ENCODE data around the gene ZNF664. TPM values are rescaled to one million over a fixed set of nuclear protein-coding genes. Genes with fewer than 3 reads are reported as not detected.

The ZNF664 gene
- total RNA-seq, 1 donor from 2014 or later, result 25.1 TPM

DNA sequence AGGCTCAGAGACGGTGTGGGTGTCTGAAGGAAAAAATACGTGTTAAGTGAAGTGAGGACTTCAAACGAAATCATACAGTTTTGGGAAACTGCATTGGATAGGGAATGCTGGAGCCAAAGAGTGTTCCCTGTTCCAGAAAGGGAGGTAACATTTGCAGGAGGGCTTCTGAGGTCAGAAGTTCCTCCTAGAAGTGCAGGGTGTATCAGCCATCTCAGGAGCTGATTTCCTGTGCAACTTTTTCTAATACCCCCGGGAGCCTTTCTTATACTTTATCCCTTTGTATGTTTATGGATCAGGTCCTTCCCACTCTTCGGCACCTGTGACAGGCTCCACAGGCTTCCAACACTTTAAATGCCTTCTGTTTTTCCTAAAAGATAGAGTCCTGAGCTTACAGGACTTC lies 24.9 kb downstream of the ZNF664 start:
- no peak overlapping the region for H3K9ac ChIP-seq (ENCODE audit: low read depth in 1 of 3, low read length in 3 of 3)
- H3K4me1 ChIP-seq (ENCODE audit: control insufficient read depth in 3 of 3, insufficient read depth in 3 of 3, low read length in 3 of 3), result peaks cover 0 to 4% (median 4%) of the 10 kb centered on the region in 3 donors
- no peaks in the 10 kb centered on the region for H3K9me3 ChIP-seq (ENCODE audit: control insufficient read depth in 3 of 3, low read length in 3 of 3)
- H3K27ac ChIP-seq (ENCODE audit: low read depth, low read length), result no peak overlapping the region
- H3K4me3 ChIP-seq (ENCODE audit: low read length in 3 of 3), result no peak overlapping the region
- peaks cover 10 to 27% (median 17%) of the 10 kb centered on the region in 3 donors for H3K36me3 ChIP-seq (ENCODE audit: control insufficient read depth in 3 of 3, insufficient read depth in 3 of 3, low read length in 3 of 3)
- H3K27me3 ChIP-seq (ENCODE audit: control insufficient read depth in 3 of 3, insufficient read depth in 3 of 3, low read length in 3 of 3), result no peaks in the 10 kb centered on the region

DNA sequence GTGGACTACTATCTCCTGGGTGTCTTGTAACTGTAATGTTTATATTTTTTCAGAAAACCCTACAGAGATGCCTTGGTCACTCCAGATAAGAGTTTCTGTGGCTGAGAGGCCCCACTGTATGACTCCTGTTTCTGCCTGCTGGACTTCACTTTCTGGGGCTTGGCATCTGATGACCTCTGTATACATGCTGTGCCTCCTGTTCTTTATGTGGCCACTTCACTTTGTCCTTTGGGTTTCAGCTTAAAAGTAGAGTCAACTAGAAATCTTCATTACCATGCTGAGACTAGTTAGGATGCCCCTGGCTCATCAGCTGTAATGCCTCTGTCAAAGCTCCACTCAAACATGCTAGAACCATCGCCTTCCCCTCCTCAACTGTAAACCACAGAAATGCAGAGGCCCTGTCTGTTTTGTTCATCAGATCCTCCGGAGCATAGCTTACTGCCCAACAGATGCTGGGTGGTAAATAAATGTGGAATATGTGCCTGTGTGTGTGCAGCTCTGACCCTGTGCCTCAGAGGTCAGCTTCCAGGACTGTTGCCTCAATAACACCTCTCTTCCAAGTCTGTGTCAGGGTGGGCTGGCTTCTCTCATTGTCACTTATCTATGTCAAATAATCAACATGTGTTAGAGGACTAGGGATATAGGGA lies 25.5 kb downstream of the ZNF664 start:
- H3K27ac ChIP-seq (ENCODE audit: low read depth, low read length), result no peak overlapping the region
- H3K9ac ChIP-seq (ENCODE audit: low read depth in 1 of 3, low read length in 3 of 3), result no peak overlapping the region
- H3K4me1 ChIP-seq (ENCODE audit: control insufficient read depth in 3 of 3, insufficient read depth in 3 of 3, low read length in 3 of 3), result peaks cover 0 to 4% (median 4%) of the 10 kb centered on the region in 3 donors
- no peaks in the 10 kb centered on the region for H3K27me3 ChIP-seq (ENCODE audit: control insufficient read depth in 3 of 3, insufficient read depth in 3 of 3, low read length in 3 of 3)
- H3K9me3 ChIP-seq (ENCODE audit: control insufficient read depth in 3 of 3, low read length in 3 of 3), result no peaks in the 10 kb centered on the region
- peaks cover 10 to 24% (median 17%) of the 10 kb centered on the region in 3 donors for H3K36me3 ChIP-seq (ENCODE audit: control insufficient read depth in 3 of 3, insufficient read depth in 3 of 3, low read length in 3 of 3)
- no peak overlapping the region for H3K4me3 ChIP-seq (ENCODE audit: low read length in 3 of 3)

DNA sequence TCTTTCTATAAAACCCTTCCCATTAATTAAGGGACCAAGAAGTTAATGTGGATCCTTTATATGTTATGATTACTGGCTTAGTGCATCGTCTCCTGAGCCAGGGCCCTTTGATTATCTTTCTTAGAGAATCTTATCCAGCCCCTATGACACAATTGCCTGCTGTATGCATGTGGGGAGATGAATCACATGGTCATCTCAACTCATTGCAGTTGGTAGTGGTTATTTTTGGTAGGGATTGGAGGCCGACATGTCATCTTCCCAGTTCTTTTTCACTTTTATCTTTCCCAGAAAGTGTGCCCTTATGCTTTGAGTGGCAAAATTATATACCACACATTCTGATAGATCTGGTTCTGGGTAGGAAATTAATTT lies 26.0 kb downstream of the ZNF664 start:
- H3K9me3 ChIP-seq (ENCODE audit: control insufficient read depth in 3 of 3, low read length in 3 of 3), result no peaks in the 10 kb centered on the region
- H3K4me1 ChIP-seq (ENCODE audit: control insufficient read depth in 3 of 3, insufficient read depth in 3 of 3, low read length in 3 of 3), result peaks cover 3 to 7% (median 4%) of the 10 kb centered on the region in 3 donors
- no peak overlapping the region for H3K4me3 ChIP-seq (ENCODE audit: low read length in 3 of 3)
- H3K27ac ChIP-seq (ENCODE audit: low read depth, low read length), result no peak overlapping the region
- H3K36me3 ChIP-seq (ENCODE audit: control insufficient read depth in 3 of 3, insufficient read depth in 3 of 3, low read length in 3 of 3), result peaks cover 10 to 28% (median 20%) of the 10 kb centered on the region in 3 donors
- H3K9ac ChIP-seq (ENCODE audit: low read depth in 1 of 3, low read length in 3 of 3), result no peak overlapping the region
- H3K27me3 ChIP-seq (ENCODE audit: control insufficient read depth in 3 of 3, insufficient read depth in 3 of 3, low read length in 3 of 3), result no peaks in the 10 kb centered on the region

DNA sequence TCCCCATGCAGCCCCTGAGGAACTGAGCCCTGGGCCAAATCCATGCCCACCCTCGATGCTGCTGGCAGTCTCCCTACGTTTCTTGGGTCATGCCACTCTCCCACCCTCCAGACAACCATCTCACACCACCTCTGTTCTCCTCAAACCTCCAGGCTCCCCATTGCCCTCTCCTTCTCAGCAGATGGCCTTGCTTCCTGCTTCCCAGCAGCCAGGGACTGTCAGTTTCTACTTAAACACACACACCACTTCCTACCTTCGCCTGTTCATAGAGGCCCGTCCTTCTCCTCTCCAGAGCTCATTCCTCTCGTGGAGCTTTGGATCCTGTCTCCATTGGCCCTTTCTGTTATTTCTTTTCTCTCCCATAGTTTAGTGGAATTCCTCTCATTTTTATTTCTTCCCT lies 27.1 kb downstream of the ZNF664 start:
- Histone ChIP-seq H3K9ac (ENCODE audit: low read depth in 1 of 3, low read length in 3 of 3) (no peak overlapping the region), H3K27ac (ENCODE audit: low read depth, low read length) (no peak overlapping the region), H3K9me3 (ENCODE audit: control insufficient read depth in 3 of 3, low read length in 3 of 3) (no peaks in the 10 kb centered on the region), H3K36me3 (ENCODE audit: control insufficient read depth in 3 of 3, insufficient read depth in 3 of 3, low read length in 3 of 3) (peaks cover 10 to 28% (median 26%) of the 10 kb centered on the region in 3 donors), H3K4me3 (ENCODE audit: low read length in 3 of 3) (no peak overlapping the region), H3K4me1 (ENCODE audit: control insufficient read depth in 3 of 3, insufficient read depth in 3 of 3, low read length in 3 of 3) (peaks cover 7 to 13% (median 11%) of the 10 kb centered on the region in 3 donors), H3K27me3 (ENCODE audit: control insufficient read depth in 3 of 3, insufficient read depth in 3 of 3, low read length in 3 of 3) (no peaks in the 10 kb centered on the region)

DNA sequence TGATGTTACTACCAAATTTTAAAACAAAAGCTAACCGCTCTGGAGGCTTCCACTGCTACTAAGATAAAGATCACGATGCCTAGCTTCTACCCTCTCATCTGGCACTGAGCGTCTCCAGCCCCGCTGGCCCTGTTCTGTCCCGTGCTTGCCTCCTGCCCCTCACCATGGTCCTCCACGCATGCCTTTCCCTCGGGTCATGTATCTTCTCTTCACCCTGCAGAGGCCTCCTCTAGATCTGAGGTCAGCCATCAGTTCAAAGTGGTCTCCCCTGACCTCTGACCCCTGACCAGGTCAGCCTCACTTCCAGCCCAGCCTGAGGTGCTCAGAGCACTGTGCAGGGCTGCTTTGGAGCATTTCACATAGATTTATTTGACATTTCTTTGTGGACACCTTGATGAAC lies 28.3 kb downstream of the ZNF664 start:
- peaks cover 15 to 22% (median 21%) of the 10 kb centered on the region in 3 donors for H3K4me1 ChIP-seq (ENCODE audit: control insufficient read depth in 3 of 3, insufficient read depth in 3 of 3, low read length in 3 of 3)
- no peak overlapping the region for H3K27ac ChIP-seq (ENCODE audit: low read depth, low read length)
- H3K27me3 ChIP-seq (ENCODE audit: control insufficient read depth in 3 of 3, insufficient read depth in 3 of 3, low read length in 3 of 3), result no peaks in the 10 kb centered on the region
- no peak overlapping the region for H3K4me3 ChIP-seq (ENCODE audit: low read length in 3 of 3)
- peaks cover 10 to 28% (median 26%) of the 10 kb centered on the region in 3 donors for H3K36me3 ChIP-seq (ENCODE audit: control insufficient read depth in 3 of 3, insufficient read depth in 3 of 3, low read length in 3 of 3)
- H3K9me3 ChIP-seq (ENCODE audit: control insufficient read depth in 3 of 3, low read length in 3 of 3), result no peaks in the 10 kb centered on the region
- no peak overlapping the region for H3K9ac ChIP-seq (ENCODE audit: low read depth in 1 of 3, low read length in 3 of 3)

DNA sequence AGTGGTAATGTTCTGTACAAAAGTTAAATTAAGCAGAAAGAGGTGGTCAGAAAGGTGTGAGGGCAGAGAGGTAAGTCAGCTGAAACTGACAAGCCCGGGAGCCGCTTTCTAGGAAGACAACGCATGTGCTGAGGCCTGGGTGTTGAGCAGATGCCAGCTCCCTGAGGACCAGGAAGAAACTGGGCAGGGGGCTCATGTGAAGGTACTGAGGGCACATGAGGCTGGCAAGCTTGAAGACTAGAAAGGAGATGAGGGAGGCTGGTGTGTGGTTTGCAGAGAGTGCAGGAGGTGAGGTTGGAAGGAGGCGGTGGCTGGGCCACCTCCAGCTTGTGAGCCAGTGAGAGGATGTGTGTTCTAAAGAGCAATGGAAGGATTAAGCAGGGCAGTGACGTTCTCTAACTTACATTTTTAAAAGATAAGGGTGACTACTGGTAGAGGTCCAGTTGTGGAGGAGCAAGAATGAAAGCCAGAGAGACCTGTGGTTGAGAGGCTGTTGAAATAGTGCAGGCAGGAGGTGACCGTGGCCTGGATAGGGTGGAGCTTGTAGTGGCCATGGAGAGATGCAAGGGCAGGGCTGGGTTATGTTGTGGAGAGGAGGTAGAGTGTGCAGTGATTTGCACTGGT lies 29.1 kb downstream of the ZNF664 start:
- H3K9me3 ChIP-seq (ENCODE audit: control insufficient read depth in 3 of 3, low read length in 3 of 3), result no peaks in the 10 kb centered on the region
- H3K4me3 ChIP-seq (ENCODE audit: low read length in 3 of 3), result no peak overlapping the region
- peaks cover 16 to 29% (median 28%) of the 10 kb centered on the region in 3 donors for H3K4me1 ChIP-seq (ENCODE audit: control insufficient read depth in 3 of 3, insufficient read depth in 3 of 3, low read length in 3 of 3)
- H3K27me3 ChIP-seq (ENCODE audit: control insufficient read depth in 3 of 3, insufficient read depth in 3 of 3, low read length in 3 of 3), result no peaks in the 10 kb centered on the region
- H3K9ac ChIP-seq (ENCODE audit: low read depth in 1 of 3, low read length in 3 of 3), result no peak overlapping the region
- H3K27ac ChIP-seq (ENCODE audit: low read depth, low read length), result no peak overlapping the region
- H3K36me3 ChIP-seq (ENCODE audit: control insufficient read depth in 3 of 3, insufficient read depth in 3 of 3, low read length in 3 of 3), result peaks cover 10 to 28% (median 26%) of the 10 kb centered on the region in 3 donors

DNA sequence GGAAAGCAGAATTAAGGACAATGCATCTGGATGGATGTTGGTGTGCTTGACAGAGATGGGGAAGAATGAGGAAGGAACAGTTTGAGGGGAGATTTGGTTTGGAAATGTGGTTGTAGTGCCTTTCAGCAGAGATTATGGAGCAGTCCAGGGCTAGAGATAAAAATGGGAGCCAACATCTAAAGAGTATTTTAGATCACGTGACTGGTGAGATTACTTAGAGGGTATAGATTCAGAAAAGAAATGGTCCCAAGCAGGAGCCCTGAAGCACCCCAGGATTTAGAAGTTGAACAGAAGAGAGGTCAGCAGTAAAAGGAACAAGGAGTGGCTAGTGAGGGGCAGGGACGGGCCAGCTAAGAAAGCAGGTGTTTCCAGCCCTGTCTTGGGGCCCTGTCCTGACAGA lies 29.6 kb downstream of the ZNF664 start:
- Histone ChIP-seq H3K27ac (ENCODE audit: low read depth, low read length) (no peak overlapping the region), H3K9me3 (ENCODE audit: control insufficient read depth in 3 of 3, low read length in 3 of 3) (no peaks in the 10 kb centered on the region), H3K4me3 (ENCODE audit: low read length in 3 of 3) (no peak overlapping the region), H3K27me3 (ENCODE audit: control insufficient read depth in 3 of 3, insufficient read depth in 3 of 3, low read length in 3 of 3) (no peaks in the 10 kb centered on the region), H3K4me1 (ENCODE audit: control insufficient read depth in 3 of 3, insufficient read depth in 3 of 3, low read length in 3 of 3) (peaks cover 19 to 34% (median 33%) of the 10 kb centered on the region in 3 donors), H3K9ac (ENCODE audit: low read depth in 1 of 3, low read length in 3 of 3) (no peak overlapping the region), H3K36me3 (ENCODE audit: control insufficient read depth in 3 of 3, insufficient read depth in 3 of 3, low read length in 3 of 3) (peaks cover 10 to 27% (median 26%) of the 10 kb centered on the region in 3 donors)

DNA sequence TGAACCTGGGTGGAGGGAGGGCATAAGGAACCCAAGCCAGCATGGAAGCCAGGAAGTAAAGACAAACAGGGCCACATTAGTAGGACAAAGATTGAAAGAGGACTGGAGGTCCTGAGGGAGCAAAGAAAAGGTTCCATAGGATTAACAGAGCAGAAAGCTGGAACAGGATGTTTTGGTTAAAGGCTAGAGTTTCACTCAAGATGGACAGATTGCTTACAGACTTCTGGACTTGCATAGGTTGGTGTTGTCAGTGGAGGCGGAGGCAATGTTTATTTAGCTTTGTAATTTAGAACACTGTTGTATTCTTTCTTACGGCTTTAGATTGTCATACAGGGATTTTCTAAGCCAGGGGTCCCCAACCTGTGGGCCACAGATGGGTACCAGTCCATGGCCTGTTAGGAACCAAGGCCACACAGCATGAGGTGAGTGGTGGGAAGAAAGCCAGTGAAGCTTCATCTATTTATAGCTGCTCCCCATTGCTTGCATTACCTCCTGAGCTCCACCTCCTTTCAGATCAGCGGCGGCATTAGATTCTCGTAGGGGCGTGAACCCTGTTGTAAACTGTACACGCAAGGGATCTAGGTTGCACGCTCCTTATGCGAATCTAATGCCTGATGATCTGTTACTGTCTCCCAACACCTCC lies 31.3 kb downstream of the ZNF664 start:
- H3K4me3 ChIP-seq (ENCODE audit: low read length in 3 of 3), result no peak overlapping the region
- H3K4me1 ChIP-seq (ENCODE audit: control insufficient read depth in 3 of 3, insufficient read depth in 3 of 3, low read length in 3 of 3), result peaks cover 19 to 45% (median 43%) of the 10 kb centered on the region in 3 donors
- no peaks in the 10 kb centered on the region for H3K27me3 ChIP-seq (ENCODE audit: control insufficient read depth in 3 of 3, insufficient read depth in 3 of 3, low read length in 3 of 3)
- H3K27ac ChIP-seq (ENCODE audit: low read depth, low read length), result no peak overlapping the region
- peaks cover 10 to 23% (median 21%) of the 10 kb centered on the region in 3 donors for H3K36me3 ChIP-seq (ENCODE audit: control insufficient read depth in 3 of 3, insufficient read depth in 3 of 3, low read length in 3 of 3)
- no peak overlapping the region for H3K9ac ChIP-seq (ENCODE audit: low read depth in 1 of 3, low read length in 3 of 3)
- no peaks in the 10 kb centered on the region for H3K9me3 ChIP-seq (ENCODE audit: control insufficient read depth in 3 of 3, low read length in 3 of 3)

DNA sequence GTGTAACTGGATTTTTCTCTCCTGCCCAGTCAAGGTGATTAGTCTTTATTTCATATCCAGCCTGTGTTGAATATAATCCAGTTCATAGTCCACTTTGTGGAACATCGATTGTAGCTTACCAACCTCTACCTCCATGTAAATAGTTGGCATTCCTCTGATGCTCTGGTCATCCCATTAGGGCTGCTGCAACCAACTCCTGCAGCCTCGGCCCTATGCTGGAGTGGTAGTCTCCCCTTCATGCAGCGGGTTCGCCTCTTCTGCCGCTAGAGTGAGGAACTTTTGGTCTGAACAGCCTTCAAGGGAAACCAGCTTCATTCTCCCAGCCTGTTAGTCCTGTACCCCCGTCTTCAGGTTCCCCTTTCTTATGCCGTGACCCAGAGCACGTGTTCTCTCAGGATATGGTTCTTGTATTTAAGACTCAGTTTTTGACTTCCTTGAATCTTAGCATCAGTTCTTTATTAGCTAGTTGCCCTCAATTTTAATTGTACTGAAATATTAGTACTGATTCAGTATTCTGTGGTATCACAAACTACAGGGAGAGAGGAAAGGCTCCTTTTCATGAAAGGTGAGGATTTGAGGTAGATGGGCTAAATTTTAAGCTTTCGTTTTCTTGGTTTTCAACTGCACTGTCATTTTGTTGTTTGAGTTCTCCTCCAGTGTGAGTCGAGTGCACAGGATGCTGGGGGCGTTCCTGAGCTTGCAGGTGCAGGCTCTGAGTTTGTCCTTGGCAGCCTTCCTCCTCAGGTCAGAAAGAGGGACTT lies 33.2 kb downstream of the ZNF664 start:
- Histone ChIP-seq H3K4me3 (ENCODE audit: low read length in 3 of 3) (no peak overlapping the region), H3K9me3 (ENCODE audit: control insufficient read depth in 3 of 3, low read length in 3 of 3) (no peaks in the 10 kb centered on the region), H3K4me1 (ENCODE audit: control insufficient read depth in 3 of 3, insufficient read depth in 3 of 3, low read length in 3 of 3) (peaks cover 19 to 45% (median 43%) of the 10 kb centered on the region in 3 donors), H3K27ac (ENCODE audit: low read depth, low read length) (no peak overlapping the region), H3K36me3 (ENCODE audit: control insufficient read depth in 3 of 3, insufficient read depth in 3 of 3, low read length in 3 of 3) (peaks cover 5 to 18% (median 11%) of the 10 kb centered on the region in 3 donors), H3K9ac (ENCODE audit: low read depth in 1 of 3, low read length in 3 of 3) (no peak overlapping the region), H3K27me3 (ENCODE audit: control insufficient read depth in 3 of 3, insufficient read depth in 3 of 3, low read length in 3 of 3) (no peaks in the 10 kb centered on the region)
